Endothelial cell of umbilical vein (primary cell): ENCODE data around the gene GRK4. TPM values are rescaled to one million over a fixed set of nuclear protein-coding genes. Genes with fewer than 3 reads are reported as not detected.

ENCODE experiments used
- BruUV-seq: library from RNA; stranded (reverse); fragments of 400-500 nt; replicated peaks from 2 replicates; lab custom pipeline; 2021; lab: Mats Ljungman, UMichigan
- CTCF ChIA-PET: fragments of 300-600, 350-600 bp; sonication (Branson Sonifier 250); formaldehyde crosslinking; loops from one replicate; lab custom pipeline; 2021; ENCODE audit warnings: antibody characterized with exemption, inconsistent platforms; lab: Charles Lee
- POLR2A ChIA-PET: fragments of 300-600, 350-600 bp; sonication (Branson Sonifier 250); formaldehyde crosslinking; loops from one replicate; lab custom pipeline; 2021; ENCODE audit warnings: antibody characterized with exemption, inconsistent platforms; lab: Charles Lee
- DNase-seq: peaks from one replicate; pipeline ENCODE4 v3.0.0-alpha.2; 2011; ENCODE audit warnings: low read depth, low spot score
- FAIRE-seq: peaks from 2 replicates; lab custom pipeline; 2011; peaks lifted over from hg19 to GRCh38; lab: Jason Lieb, UNC
- H2AFZ ChIP-seq: 2 replicates; pipeline ENCODE4 v1.6.0; 2012; ENCODE audit warnings: low read depth, low read length, control low read depth, inconsistent platforms
- H3K27ac ChIP-seq: 2 replicates; pipeline ENCODE4 v1.5.1; 2011; ENCODE audit warnings: low read depth, mild to moderate bottlenecking, control low read depth, low read length, moderate library complexity; ENCODE audit not compliant: insufficient read depth
- H3K27me3 ChIP-seq, 2 experiments: 2 replicates each; pipeline versions ENCODE4 v1.6.0 to v1.6.1; 2011; ENCODE audit warnings: low read length in 2 of 2, mixed read lengths in 1 of 2; ENCODE audit not compliant: control insufficient read depth in 2 of 2, insufficient read depth in 2 of 2
- H3K36me3 ChIP-seq, 2 experiments: 2 replicates in 1 of 2; 3 replicates in 1 of 2; pipeline ENCODE4 v1.5.1; 2011; ENCODE audit warnings: low read length in 2 of 2, mild to moderate bottlenecking in 1 of 2, moderate library complexity in 1 of 2; ENCODE audit not compliant: control insufficient read depth in 2 of 2, insufficient read depth in 2 of 2; ENCODE audit errors: extremely low read depth in 1 of 2
- H3K4me1 ChIP-seq: 3 replicates; pipeline ENCODE4 v1.5.1; 2011; ENCODE audit warnings: mild to moderate bottlenecking, low read length; ENCODE audit not compliant: control insufficient read depth, insufficient read depth; ENCODE audit errors: extremely low read depth
- H3K4me2 ChIP-seq: 2 replicates; pipeline ENCODE4 v1.6.1; 2011; ENCODE audit warnings: low read length, control low read depth, mixed read lengths; ENCODE audit not compliant: insufficient read depth
- H3K4me3 ChIP-seq, 3 experiments: fragments of 200-600 bp in 1 of 3; sonication (generic), shearing (Covaris generic) in 1 of 3; replicated peaks in 1 of 3; 2 replicates each; pipeline ENCODE4 v1.5.1; 2011 to 2016; ENCODE audit warnings: control low read depth in 3 of 3, low read length in 3 of 3, mild to moderate bottlenecking in 2 of 3, inconsistent platforms in 1 of 3, low read depth in 1 of 3, moderate library complexity in 1 of 3; ENCODE audit not compliant: insufficient read depth in 1 of 3
- H3K79me2 ChIP-seq: 2 replicates; pipeline ENCODE4 v1.6.0; 2012; ENCODE audit warnings: low read length, inconsistent platforms; ENCODE audit not compliant: control insufficient read depth, insufficient read depth
- H3K9ac ChIP-seq: replicated peaks from 2 replicates; pipeline ENCODE3; 2011; ENCODE audit warnings: low read length, control low read depth; ENCODE audit not compliant: insufficient read depth; ENCODE audit errors: extremely low read depth
- H3K9me1 ChIP-seq: replicated peaks from 3 replicates; pipeline ENCODE4 v1.6.0; 2011; ENCODE audit warnings: mild to moderate bottlenecking, low read length; ENCODE audit not compliant: control insufficient read depth, insufficient read depth; ENCODE audit errors: extremely low read depth
- H3K9me3 ChIP-seq: replicated peaks from 2 replicates; pipeline ENCODE4 v1.5.1; 2012; ENCODE audit warnings: low read length, inconsistent platforms; ENCODE audit not compliant: control insufficient read depth, insufficient read depth
- H4K20me1 ChIP-seq: replicated peaks from 2 replicates; pipeline ENCODE3; 2011; ENCODE audit warnings: mild to moderate bottlenecking, low read length; ENCODE audit not compliant: control insufficient read depth, insufficient read depth; ENCODE audit errors: extremely low read depth
- CTCF ChIP-seq, 2 donors: IDR thresholded peaks; 1 replicate in 1 of 2; 2 replicates in 1 of 2; pipeline ENCODE4 v1.5.1; 2011; ENCODE audit warnings: low read length in 2 of 2, mild to moderate bottlenecking in 2 of 2, moderate library complexity in 2 of 2, control low read depth in 1 of 2, inconsistent platforms in 1 of 2, low read depth in 1 of 2; ENCODE audit not compliant: insufficient read depth in 1 of 2; ENCODE audit errors: extremely low read depth in 1 of 2
- EZH2 ChIP-seq: IDR thresholded peaks from 2 replicates; pipeline ENCODE4 v1.6.1; 2012; ENCODE audit warnings: borderline replicate concordance, low read depth, mild to moderate bottlenecking, moderate library complexity, low read length, inconsistent platforms; ENCODE audit not compliant: severe bottlenecking
- FOS ChIP-seq: IDR thresholded peaks from 2 replicates; pipeline ENCODE4 v1.6.1; 2011; ENCODE audit warnings: mild to moderate bottlenecking, low read length, moderate library complexity, borderline replicate concordance; ENCODE audit not compliant: insufficient read depth
- GATA2 ChIP-seq: IDR thresholded peaks from 2 replicates; pipeline ENCODE4 v1.7.0; 2011; ENCODE audit warnings: low read depth, mild to moderate bottlenecking, moderate library complexity, mixed read lengths, low read length; ENCODE audit not compliant: insufficient read length, insufficient read depth
- JUN ChIP-seq: IDR thresholded peaks from 2 replicates; pipeline ENCODE4 v1.6.1; 2011; ENCODE audit warnings: borderline replicate concordance, low read depth; ENCODE audit not compliant: insufficient read length, insufficient read depth
- MAX ChIP-seq: IDR thresholded peaks from 2 replicates; pipeline ENCODE4 v1.6.1; 2011; ENCODE audit not compliant: insufficient read depth, insufficient read length
- MYC ChIP-seq: IDR thresholded peaks from one replicate; pipeline ENCODE4 v1.6.1; 2011; ENCODE audit warnings: mild to moderate bottlenecking, low read depth, low read length
- POLR2A ChIP-seq: IDR thresholded peaks from 2 replicates; pipeline ENCODE4 v1.6.1; 2012; ENCODE audit warnings: low read depth, mild to moderate bottlenecking, control low read depth, low read length
- POLR2AphosphoS5 ChIP-seq: IDR thresholded peaks from 2 replicates; pipeline ENCODE4 v1.6.1; 2012; ENCODE audit warnings: low read depth, mild to moderate bottlenecking, control low read depth, low read length, moderate library complexity; ENCODE audit not compliant: insufficient read depth
- dilution Hi-C: fragments of 300-500 bp; cut with MboI; formaldehyde crosslinking; loops from one replicate; pipeline ENCODE4 v1.15.0; 2019; ENCODE audit warnings: low sequenced_read_pairs; ENCODE audit not compliant: extremely low pct_ligation_motif_present
- intact Hi-C: fragments of 100-400 bp; cut with micrococcal nuclease; formaldehyde crosslinking; loops from one replicate; pipeline ENCODE4 v1.10.0; 2022
- polyA plus RNA-seq, 4 experiments: library from polyadenylated mRNA; depleted of rRNA in 3 of 4; stranded (reverse) in 3 of 4; unstranded in 1 of 4; fragments of >200 nt; gene quantifications; 2 replicates each; pipeline versions ENCODE4 v1.2.1 to v1.2.3, GENCODE V29; 2011 to 2012; ENCODE audit warnings: missing spikeins in 1 of 4
- total RNA-seq: library from RNA; stranded (reverse); gene quantifications from 2 replicates; pipeline ENCODE4 v1.2.3, GENCODE V29; 2021

GRK4 gene
- total and polyA plus RNA-seq, 2 donors (not counting 3 experiments of a cell fraction or from before 2014, with no cell fraction given), result 3.1 to 6.3 TPM

- Histone ChIP-seq H2AFZ (no peak overlapping the region), H3K4me3 (no peak overlapping the region), H4K20me1 (no peaks in the 10 kb centered on the region), H3K27ac (no peak overlapping the region), H3K9ac (no peak overlapping the region), H3K9me1 (no peaks in the 10 kb centered on the region), H3K9me3 (no peaks in the 10 kb centered on the region), H3K36me3 (no peaks in the 10 kb centered on the region), H3K4me2 (no peak overlapping the region), H3K27me3 (no peaks in the 10 kb centered on the region), H3K79me2 (no peaks in the 10 kb centered on the region), H3K4me1 (no peaks in the 10 kb centered on the region)
- CTCF ChIA-PET, result no interaction called here
- dilution Hi-C loops (no loop called here), intact Hi-C loops (no loop called here)
- POLR2A ChIA-PET, result no interaction called here
- FAIRE-seq, result no peak
- no peak for TF ChIP-seq MYC
- no peak for TF ChIP-seq POLR2A
- TF ChIP-seq CTCF (IDR thresholded peaks at IDR 0.05; ENCODE audit: extremely low read depth in 1 of 2, insufficient read depth in 1 of 2, low read depth in 1 of 2, low read length in 2 of 2), result no peak
- no peak for TF ChIP-seq GATA2
- TF ChIP-seq POLR2AphosphoS5, result no peak
- TF ChIP-seq JUN, result no peak
- TF ChIP-seq FOS, result no peak
- TF ChIP-seq EZH2, result no peak
- no peak for TF ChIP-seq MAX
- no peak for DNase-seq
- BruUV-seq, result no TSS peak
Observed at GRCh38 chr4:3010577-3010976, 47.2 kb downstream of the GRK4 start.
